Measurements from ENCODE around the gene GNB5.

Gene GNB5

DNA sequence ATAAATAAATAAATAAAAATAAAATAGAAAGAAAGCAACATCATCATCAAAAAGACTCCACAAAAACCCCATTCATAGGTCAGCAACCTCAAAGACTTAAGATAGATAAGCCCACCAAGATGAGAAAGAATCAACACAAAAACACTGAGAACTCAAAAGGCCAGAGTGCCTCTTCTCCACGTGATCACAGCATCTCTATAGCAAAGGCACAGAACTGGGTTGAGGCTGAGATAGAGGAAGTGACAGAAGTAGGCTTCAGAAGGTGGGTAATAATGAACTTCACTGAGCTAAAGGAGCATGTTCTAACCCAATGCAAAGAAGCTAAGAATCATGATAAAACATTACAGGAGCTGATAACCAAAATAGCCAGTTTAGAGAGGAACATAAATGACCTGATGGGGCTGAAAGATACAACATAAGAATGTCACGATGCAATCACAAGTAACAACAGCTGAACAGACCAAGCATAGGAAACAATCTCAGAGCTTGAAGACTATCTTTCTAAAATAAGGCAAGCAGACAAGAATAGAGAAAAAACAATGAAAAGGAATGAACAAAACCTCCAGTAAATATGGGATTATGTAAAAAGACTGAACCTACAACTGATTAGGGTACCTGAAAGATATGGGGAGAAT, 26.4 kb downstream of the GNB5 start:
- DNase-seq: no peak

DNA sequence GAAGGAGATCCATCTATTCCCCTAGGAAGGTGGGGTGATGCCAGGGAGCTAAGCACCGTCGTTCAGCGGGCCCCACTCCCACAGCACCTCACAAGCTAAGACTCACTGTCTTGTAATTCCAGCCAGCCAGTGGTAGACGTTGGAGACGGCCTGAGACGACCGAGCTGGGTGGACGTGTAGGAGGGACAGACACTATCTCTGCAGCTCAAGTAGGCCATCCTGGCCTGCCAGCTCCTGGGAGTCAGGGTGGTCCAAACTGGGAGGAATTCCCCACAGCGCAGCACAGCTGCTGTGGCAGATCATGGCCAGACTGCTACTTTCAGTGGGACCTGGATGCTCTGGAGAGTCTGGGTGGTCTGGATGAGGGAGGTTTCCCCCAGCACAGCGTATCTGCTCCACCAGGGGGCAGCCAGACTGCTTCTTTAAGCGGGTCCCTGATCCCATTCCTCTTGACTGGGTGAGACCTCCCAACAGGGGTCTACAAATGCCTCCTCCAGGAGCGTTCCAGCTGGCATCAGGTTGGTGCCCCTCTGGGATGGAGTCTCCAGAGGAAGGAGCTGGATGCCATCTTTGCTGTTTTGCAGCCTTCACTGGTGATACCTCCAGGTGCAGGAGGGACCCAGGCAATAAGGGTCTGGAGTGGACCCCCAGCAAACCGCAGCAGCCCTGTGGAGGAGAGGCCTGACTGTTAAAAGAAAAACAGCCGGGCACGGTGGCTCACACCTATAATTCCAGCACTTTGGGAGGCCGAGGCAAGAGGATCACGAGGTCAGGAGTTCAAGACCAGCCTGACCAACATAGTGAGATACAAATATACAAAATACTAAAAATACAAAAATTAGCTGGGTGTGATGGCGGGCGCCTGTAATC, 27.6 kb downstream of the GNB5 start:
- no peak for DNase-seq

DNA sequence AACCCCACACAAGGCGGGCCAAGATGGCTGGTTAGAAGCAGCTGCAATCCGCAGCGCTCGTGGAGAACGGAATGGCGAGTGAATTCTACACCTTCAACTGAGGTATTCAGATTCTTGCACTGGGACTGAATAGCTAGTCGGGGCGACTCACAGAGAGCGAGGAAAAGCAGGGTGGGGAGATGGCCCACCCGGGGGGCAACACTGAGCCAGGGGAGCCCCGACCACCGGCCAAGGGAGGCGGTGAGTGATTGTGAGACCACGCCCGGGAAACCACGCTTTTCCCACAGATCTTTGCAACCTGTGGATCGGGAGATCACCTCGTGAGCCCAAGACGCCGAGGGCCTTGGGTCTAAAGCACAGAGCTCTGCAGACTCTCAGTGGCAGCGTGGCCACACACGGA, 28.3 kb downstream of the GNB5 start:
- no peak for DNase-seq

DNA sequence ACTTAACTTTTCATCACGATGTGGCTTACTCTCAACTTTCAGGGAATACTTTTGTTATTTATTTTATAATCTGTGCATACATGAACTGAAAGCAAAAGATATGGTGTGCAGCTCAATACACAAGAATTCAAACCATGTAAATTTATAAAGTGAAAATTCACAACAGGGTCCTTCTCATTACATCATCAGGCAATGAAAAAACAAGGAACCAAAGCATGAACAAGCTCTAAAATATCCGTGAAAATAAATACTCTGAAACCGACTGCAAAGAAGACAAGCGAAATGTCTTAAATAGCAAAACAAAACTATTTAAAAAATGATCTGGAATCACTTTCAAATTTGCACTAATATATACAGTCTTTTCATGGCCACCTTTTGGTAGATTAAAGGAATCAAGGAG, 28.9 kb downstream of the GNB5 start:
- DNase-seq: no peak

DNA sequence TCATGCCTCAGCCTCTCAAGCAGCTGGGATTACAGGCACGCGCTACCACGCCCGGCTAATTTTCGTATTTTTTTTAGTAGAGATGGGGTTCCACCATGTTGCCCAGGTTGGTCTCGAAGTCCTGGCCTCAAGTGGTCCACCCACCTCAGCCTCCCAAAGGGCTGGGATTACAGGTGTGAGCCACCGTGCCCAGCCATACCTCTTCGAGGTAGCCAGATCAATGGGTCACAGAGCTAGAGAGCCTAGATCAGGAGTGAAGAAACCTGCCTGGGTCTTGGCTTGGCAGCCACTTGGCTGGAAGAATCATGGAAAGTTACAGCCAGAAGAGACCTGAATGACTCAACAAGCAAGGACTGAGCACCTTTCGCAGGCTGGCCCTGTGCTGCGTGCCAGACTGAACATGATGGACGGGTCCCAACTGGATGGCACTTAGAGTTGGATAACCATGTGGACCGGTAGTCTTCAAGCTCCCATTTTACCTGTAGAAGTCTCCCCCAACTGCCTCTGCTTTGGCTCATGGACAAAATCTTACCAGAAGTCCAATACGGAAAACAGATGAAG, 29.7 kb downstream of the GNB5 start:
- no peak for DNase-seq

DNA sequence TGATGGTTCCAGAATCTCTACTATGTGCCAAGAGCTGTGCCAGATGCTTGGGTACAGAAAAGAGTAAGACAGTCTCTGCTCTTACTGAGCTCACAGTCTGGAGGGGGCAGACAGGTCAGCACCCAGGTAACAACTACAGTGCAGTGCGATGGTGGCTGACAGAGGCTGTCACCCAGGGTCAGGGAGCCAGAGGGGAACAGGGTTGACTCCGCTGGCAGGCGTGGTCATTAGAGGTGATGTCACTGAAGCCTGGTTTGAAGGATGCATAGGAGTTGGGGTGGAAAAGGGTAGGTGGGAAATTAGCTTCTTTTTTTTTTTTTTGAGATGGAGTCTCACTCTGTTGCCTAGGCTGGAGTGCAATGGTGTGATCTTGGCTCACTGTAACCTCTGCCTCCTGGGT, 31.5 kb downstream of the GNB5 start:
- no peak for DNase-seq

DNA sequence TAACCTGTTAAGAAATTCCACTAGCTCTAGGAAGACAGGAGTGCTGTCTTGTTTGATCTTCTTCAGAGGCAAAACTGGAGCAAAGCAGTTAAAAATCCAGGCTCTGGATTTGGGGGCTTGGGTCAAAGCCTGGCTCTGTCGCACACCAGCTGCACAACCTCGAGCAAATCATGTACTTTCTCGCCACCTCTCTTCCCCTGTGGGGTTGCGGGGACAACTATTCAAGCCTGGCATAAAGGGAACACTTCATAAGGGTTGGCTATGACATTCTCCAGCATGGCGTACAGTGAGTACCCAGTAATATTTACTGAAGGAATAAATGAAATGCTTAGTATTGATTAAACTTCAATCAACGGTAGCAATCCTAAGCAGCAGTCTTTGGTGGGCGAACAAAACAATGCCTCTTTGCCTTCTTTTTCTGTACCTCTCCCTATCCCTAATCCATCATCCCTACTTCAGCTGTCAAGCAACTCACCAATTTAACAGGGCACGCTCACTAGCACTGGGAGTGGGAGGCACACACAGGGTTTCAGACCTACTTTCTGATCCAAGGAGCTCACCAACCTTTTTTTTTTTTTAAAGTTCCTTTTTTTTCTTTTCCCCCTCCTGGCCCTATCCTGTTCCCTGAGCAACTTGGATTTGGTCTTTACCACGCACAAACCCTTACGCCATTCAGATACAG, 33.0 kb downstream of the GNB5 start:
- no peak for DNase-seq

DNA sequence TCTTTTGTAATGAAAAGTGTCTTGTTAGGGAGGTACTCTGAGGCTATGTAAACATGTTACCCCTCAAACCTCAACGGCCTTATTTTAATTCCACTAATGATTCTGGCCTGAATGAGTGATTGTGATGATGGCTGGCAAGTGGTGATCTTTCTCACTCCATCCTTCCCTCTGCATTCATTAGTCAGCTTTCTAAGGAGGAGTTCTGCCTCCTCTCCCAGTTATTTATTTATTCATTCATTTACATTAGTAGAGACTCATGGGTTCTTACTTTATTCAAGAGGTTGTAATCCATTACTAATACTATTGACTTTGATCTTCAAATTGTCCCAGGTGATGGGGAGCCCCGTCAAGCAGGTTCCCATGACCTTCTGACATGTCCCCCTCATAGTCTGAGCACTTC, 35.3 kb downstream of the GNB5 start:
- no peak for DNase-seq

DNA sequence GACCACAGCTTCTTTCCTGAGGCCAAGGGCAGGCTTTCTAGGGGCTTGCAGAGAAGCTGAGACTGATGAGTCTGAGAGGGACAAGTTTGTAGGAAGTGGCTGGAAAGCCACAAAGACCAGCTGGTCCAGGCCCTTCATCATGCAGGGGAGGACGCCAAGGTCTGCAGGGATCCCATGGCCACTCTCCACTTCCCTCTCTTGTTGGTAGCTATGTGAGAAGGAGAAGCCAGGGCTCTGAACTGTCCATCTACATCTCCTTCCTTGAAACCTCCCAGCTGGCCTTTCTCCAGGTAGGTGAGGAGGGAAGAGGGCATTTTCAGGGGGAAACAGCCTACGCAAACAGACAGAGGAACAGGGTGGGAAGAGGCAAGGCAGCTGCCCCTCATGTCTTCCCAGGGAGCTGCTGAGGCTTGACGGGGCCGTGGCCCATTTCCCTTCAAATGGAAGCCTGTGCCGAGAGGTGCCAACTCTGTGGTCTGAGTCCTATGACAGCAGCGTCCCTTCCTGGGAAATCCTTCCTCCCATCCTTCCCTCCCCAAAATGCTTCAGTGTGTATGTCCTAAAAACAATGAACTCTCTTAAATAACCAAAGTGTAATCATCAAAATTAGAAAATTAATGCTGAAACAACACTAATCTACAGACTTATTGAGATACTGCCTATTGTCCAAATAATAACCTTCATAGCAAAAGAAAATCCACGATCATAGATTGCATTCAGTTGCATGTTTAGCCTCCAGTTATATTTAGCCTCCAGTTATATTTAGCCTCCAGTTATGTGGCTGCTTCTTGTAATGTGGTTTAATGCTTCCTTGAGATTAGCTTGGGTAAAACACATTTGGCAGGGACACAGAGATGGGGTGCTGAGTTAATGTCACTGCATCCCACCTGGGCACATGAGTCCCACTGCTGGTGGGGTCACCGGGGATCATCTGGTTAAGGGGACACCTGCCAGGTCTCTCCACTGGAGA, 36.0 kb downstream of the GNB5 start:
- no peak for DNase-seq

DNA sequence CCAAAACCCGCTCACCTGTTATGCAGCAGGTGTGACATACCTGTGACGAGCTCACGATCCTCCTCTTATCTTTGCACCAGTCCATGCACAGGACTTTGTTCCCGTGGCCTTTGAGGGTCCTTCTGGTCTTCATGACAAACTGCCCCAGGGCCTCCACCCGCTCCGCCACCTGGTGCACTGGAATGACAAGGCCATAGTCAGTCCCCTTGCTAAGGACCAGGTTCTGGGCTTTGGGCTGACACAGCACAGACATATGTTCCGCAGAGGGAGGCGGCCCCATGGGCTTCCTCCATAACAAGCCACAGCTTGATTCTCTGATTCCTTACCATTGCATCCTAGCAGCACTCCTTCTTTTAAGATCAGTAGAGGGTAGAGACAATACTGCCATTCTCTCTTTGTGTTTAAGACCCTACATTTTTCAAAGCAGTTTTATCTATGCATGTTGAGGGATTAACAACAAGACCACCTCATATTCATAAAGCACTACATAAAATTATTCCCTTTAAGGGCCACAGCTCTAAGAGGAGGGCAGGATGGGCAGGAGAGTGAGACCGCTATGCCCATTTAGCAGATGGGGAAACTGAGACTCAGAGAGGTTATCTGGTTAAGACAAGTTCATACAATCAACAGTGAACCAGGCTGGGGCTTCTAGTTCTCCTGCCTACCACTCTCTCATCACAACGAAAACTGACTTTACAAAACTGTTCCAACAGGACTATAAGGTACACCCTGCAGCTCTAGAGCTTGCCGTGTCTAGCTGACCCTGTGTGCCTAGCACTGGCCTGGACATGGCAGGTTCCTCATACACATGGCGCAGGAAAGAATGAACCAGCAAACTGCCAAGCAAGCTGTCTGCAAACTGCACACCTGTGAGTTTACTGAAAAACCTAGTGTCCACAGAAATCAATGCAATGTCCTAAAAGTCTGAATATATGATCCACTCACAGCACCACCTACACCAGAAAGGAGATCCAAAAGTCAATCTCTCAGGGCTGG, 37.0 kb downstream of the GNB5 start:
- DNase-seq: no peak

DNA sequence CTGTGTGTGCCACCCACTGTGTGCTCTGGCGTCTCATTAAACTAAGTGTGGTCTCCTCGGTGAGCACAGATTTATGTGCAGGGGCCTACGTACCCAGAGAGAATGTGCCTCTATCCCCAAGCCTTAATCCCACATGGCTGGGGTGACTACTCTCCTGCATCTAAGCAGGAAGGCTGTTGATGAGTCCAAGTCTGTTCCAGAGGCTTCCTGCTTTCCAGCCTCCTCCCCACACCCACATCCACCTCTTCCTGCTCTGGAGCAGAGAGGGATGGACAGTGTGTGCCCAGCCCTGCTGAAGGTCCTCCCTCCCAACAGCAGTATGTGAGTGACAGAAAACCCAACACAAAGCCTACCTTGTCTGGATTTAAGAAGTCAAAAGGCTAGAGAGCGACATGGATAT, 39.8 kb downstream of the GNB5 start:
- DNase-seq: no peak

DNA sequence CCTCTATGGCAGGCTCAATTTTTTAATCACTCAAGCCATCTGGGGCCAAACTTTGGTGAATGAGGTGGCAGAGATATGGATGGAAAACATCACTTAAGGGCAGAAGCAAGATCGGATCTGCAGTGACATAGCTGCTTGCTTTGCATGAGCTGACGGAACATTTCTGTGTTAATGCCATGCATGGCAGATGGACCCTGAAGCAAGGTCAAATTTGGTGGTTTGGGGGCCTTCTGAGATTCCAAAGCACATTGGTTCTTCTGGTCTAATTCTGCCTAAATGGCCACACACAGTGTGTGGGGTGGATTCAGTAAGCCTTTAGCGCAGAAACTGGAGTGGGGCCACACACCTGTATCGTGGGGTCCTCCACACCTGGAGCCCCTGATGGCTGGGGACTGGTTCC, 40.3 kb downstream of the GNB5 start:
- DNase-seq: no peak

DNA sequence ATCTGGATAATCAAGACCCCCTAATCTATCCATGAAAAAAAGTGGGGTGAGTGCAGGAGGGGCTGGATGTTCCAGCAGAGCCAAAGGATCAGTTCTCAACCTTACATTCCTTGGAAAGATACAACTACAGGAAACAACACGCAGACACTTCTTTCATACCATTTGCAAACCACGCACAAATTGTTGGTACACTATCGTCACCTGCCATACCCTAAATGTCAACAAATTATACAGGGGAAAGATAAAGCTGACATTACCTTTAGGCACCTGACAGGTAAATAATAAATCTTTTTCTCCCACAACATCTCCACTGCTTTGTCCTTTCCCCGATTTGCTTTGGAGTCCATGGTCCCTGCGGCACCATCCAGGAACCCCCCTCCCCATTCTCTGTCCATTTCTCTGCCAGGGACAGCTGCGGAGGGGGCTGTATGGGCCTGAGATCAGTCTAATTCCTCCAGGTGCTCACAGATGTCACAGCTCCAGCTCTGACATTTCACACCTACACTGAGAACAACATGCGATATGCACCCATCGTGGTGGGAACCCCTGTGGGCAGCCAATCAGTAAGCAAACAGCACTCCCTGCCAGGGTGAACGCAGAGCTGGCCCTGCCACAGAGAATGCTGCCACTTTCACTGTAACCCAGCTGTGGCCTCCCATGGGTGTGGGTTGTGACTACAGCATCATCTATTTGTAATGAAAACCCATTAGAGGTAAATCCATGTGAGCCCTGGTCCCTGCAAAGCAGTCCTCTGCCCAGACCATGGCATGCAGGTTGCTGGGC, 41.0 kb downstream of the GNB5 start:
- no peak for DNase-seq

DNA sequence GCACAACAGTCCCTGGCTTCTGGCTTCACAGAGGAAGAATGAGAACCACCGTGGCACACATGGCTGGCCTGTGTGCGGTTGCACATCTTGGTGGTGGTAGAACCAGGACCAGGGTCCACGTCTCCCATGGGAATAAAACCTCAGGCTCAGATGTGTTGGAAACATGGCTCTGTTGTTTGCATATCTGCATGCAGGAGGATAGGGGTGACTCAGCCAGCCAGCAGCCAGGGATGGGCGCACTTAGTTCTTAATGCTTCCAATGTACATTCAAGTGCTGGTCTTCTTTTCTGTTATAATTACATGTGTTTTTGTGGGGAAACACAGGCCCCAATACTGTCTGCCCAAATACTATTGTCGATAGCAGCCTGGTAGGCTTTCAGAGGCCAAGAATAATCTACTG, 42.8 kb downstream of the GNB5 start:
- no peak for DNase-seq

DNA sequence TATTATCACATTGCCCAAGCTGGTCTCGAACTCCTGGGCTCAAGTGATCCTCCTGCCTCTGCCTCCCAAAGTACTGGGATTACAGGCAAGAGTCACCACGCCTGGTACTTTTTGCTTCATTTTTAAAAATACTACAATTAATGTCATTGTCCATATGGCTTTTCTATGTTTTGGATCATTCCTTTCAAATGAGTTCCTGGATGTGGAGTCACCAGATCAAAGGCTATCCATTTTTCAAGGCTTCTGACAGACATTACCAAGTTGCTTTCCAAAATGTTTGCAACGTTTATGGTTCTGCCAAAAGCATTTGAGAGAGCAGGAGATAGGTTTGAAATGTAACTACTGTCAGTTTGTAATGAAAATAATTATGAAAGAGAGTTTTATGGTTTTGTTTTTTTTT, 44.4 kb downstream of the GNB5 start:
- DNase-seq: no peak

DNA sequence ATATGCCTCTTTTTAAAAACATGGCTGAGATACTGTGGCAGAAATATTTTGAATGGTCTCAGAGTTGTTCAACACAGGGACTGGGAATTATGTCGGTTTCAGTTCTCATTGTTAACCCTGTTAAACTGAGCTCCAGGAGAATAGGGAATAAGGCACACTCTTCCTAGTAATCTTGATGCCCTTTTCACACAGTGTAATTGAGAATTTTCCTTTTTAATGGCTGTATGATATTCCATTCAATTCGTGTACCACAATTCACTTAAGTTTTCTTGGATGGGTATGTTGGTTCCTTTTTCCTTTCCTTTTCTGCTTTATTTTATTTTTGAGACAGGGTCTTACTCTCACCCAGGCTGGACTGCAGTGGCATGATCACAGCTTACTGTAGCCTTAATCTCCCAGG, 44.9 kb downstream of the GNB5 start:
- DNase-seq: no peak

DNA sequence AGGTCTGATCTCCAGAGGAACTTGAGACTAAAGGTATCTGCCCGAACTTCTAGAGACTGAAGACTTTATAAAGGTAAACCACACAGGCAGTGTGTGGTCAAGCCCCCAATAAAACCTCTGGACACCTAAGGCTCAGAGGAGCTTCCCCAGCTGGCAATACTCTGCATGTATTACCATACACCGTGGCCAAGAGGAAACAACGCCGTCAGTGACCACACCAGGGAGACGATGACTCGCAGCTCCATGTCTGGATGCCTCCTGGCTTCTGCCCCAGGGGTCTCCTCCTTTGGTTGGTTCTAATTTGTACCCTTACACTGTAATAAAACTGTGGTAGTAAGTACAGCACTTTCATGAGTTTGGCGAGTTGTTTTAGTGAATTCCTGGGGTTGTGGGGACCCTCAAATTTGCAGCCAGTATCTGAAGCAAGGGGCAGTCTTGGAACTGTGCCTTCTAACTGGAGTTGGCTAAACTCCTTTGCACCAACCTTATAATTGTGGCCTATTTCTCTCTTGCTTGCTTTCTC, 46.5 kb downstream of the GNB5 start:
- DNase-seq: no peak

DNA sequence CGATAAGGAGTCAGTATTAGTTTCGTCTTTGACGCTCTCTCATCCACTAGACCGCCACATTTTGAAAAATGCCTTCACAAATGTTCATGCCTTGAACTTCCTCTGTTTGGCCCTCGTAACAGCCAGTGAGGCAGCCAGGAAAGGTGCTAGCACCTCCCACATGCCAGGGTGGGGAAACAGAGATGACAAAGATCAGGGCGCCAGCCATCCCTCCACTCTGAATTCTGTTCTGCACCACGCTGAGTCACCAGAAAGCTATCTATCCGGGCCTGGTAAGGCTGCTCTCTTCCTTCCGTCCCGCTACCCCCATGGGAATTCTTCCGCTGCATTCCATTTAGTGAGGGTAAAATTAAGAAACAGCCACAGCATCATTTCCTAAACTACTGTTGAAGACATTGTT, 47.3 kb downstream of the GNB5 start:
- peak; percentile 69 for DNase-seq

DNA sequence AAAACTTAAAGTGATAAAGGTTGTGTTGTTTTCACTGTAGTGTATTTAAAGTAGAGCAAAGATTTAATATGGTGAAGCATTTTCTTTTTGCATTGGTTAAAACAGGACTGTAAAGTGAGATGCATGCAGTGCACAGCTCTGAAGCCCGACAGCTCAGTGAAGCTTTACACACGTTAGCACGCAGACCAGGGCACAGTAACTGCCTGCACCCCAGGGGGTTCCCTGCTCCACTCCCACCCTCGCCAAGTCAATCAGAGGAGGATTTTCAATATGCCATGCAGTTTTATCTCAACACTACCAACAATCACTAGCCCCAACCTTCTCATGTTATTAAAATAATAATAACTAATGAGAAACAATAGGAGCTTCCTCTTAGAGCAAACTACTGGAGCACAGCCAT, 50.5 kb downstream of the GNB5 start:
- DNase-seq: no peak
